Inflammatory macrophage treated with lipopolysaccharide for 4 hours (primary cell): ENCODE results near the gene CA7.

Experiments
- DNase-seq: peaks from one replicate; pipeline ENCODE4 v3.0.0-alpha.2; 2020

The CA7 gene

GRCh38 chr16:66899310-66899944 is 55.2 kb downstream of the CA7 start:
- DNase-seq = peak; percentile 8

GRCh38 chr16:66899945-66900710 is 55.9 kb downstream of the CA7 start:
- peak; percentile 39 for DNase-seq

GRCh38 chr16:66900721-66901441 is 56.7 kb downstream of the CA7 start:
- DNase-seq = no peak

GRCh38 chr16:66901626-66902025 is 57.4 kb downstream of the CA7 start:
- DNase-seq = no peak

- no peak for DNase-seq
These were observed 58.7 kb downstream of the CA7 start for GRCh38 chr16:66902648-66903543.
